ENCODE results near the gene SPATA13. TPM values are rescaled to one million over a fixed set of nuclear protein-coding genes. Genes with fewer than 3 reads are reported as not detected.

SPATA13 gene
- total RNA-seq, 2 donors from 2014 or later, result 19.4 to 24.8 TPM

GRCh38 chr13:24134231-24134630 is 26.3 kb upstream of the SPATA13 start:
- Histone ChIP-seq H3K36me3 (ENCODE audit: control insufficient read depth, insufficient read depth, low read length) (no peaks in the 10 kb centered on the region), H3K9ac (ENCODE audit: extremely low read depth, low read length, poor library complexity, severe bottlenecking) (no peak overlapping the region), H3K4me3 (ENCODE audit: low read length) (no peak overlapping the region), H3K27me3 (ENCODE audit: control insufficient read depth, insufficient read depth, low read length, poor library complexity, severe bottlenecking) (no peaks in the 10 kb centered on the region), H3K27ac (ENCODE audit: low read depth, low read length) (no peak overlapping the region), H3K4me1 (ENCODE audit: control insufficient read depth, insufficient read depth, low read length) (no peaks in the 10 kb centered on the region), H3K9me3 (ENCODE audit: control insufficient read depth, low read length) (peaks cover 11% of the 10 kb centered on the region)
- WGBS, 2 experiments (ENCODE audit: insufficient coverage in 1 of 2, insufficient read length in 1 of 2), result 85 to 92% methylated on average over 6 to 7 of the region's 7 CpGs
- H3K4me3 Mint-ChIP-seq, result no peak overlapping the region
- H3K36me3 Mint-ChIP-seq (ENCODE audit: low read depth), result peaks cover 3% of the 10 kb centered on the region
- no peak overlapping the region for H3K27ac Mint-ChIP-seq
- no peaks in the 10 kb centered on the region for H3K27me3 Mint-ChIP-seq (ENCODE audit: insufficient read depth)
- peaks cover 4% of the 10 kb centered on the region for H3K4me1 Mint-ChIP-seq
- H3K9me3 Mint-ChIP-seq, result peaks cover 12% of the 10 kb centered on the region
- TF ChIP-seq CTCF (conservative IDR thresholded peaks at IDR 0.05), result no peak
- DNase-seq, result no peak

GRCh38 chr13:24134757-24135156 is 25.8 kb upstream of the SPATA13 start:
- peaks cover 12% of the 10 kb centered on the region for H3K9me3 Mint-ChIP-seq
- H3K27ac Mint-ChIP-seq, result no peak overlapping the region
- DNase-seq, result no peak
- H3K9ac ChIP-seq (ENCODE audit: extremely low read depth, low read length, poor library complexity, severe bottlenecking), result no peak overlapping the region
- H3K4me1 ChIP-seq (ENCODE audit: control insufficient read depth, insufficient read depth, low read length), result no peaks in the 10 kb centered on the region
- no peak overlapping the region for H3K27ac ChIP-seq (ENCODE audit: low read depth, low read length)
- WGBS, 2 experiments (ENCODE audit: insufficient coverage in 1 of 2, insufficient read length in 1 of 2), result 86 to 92% methylated on average over 3 to 6 of the region's 6 CpGs
- no peak overlapping the region for H3K4me3 Mint-ChIP-seq
- peaks cover 4% of the 10 kb centered on the region for H3K4me1 Mint-ChIP-seq
- no peaks in the 10 kb centered on the region for H3K36me3 ChIP-seq (ENCODE audit: control insufficient read depth, insufficient read depth, low read length)
- no peak overlapping the region for H3K4me3 ChIP-seq (ENCODE audit: low read length)
- peaks cover 11% of the 10 kb centered on the region for H3K9me3 ChIP-seq (ENCODE audit: control insufficient read depth, low read length)
- no peaks in the 10 kb centered on the region for H3K27me3 ChIP-seq (ENCODE audit: control insufficient read depth, insufficient read depth, low read length, poor library complexity, severe bottlenecking)
- no peaks in the 10 kb centered on the region for H3K27me3 Mint-ChIP-seq (ENCODE audit: insufficient read depth)
- TF ChIP-seq CTCF (conservative IDR thresholded peaks at IDR 0.05), result no peak
- peaks cover 3% of the 10 kb centered on the region for H3K36me3 Mint-ChIP-seq (ENCODE audit: low read depth)

- Histone ChIP-seq H3K9ac (ENCODE audit: extremely low read depth, low read length, poor library complexity, severe bottlenecking) (no peak overlapping the region), H3K4me3 (ENCODE audit: low read length) (no peak overlapping the region), H3K27me3 (ENCODE audit: control insufficient read depth, insufficient read depth, low read length, poor library complexity, severe bottlenecking) (no peaks in the 10 kb centered on the region), H3K9me3 (ENCODE audit: control insufficient read depth, low read length) (peaks cover 11% of the 10 kb centered on the region), H3K4me1 (ENCODE audit: control insufficient read depth, insufficient read depth, low read length) (no peaks in the 10 kb centered on the region), H3K36me3 (ENCODE audit: control insufficient read depth, insufficient read depth, low read length) (no peaks in the 10 kb centered on the region), H3K27ac (ENCODE audit: low read depth, low read length) (no peak overlapping the region)
- H3K27ac Mint-ChIP-seq, result no peak overlapping the region
- no peak for DNase-seq
- H3K4me3 Mint-ChIP-seq, result no peak overlapping the region
- no peaks in the 10 kb centered on the region for H3K27me3 Mint-ChIP-seq (ENCODE audit: insufficient read depth)
- TF ChIP-seq CTCF (conservative IDR thresholded peaks at IDR 0.05), result no peak
- peaks cover 12% of the 10 kb centered on the region for H3K9me3 Mint-ChIP-seq
- peaks cover 4% of the 10 kb centered on the region for H3K4me1 Mint-ChIP-seq
- H3K36me3 Mint-ChIP-seq (ENCODE audit: low read depth), result peaks cover 3% of the 10 kb centered on the region
- WGBS, 2 experiments (ENCODE audit: insufficient coverage in 1 of 2, insufficient read length in 1 of 2), result 40 to 89% methylated on average over 1 to 3 of the region's 5 CpGs
These were observed 24.7 kb upstream of the SPATA13 start for GRCh38 chr13:24135674-24136300.

Data from endodermal cell (in vitro differentiated cells).